ENCODE data around the gene TUT4. TPM values are rescaled to one million over a fixed set of nuclear protein-coding genes. Genes with fewer than 3 reads are reported as not detected.

The TUT4 gene
- total and polyA plus RNA-seq, 2 experiments from 2014 or later = 69.9 to 116 TPM

- TF ChIP-seq, protein P1, sequence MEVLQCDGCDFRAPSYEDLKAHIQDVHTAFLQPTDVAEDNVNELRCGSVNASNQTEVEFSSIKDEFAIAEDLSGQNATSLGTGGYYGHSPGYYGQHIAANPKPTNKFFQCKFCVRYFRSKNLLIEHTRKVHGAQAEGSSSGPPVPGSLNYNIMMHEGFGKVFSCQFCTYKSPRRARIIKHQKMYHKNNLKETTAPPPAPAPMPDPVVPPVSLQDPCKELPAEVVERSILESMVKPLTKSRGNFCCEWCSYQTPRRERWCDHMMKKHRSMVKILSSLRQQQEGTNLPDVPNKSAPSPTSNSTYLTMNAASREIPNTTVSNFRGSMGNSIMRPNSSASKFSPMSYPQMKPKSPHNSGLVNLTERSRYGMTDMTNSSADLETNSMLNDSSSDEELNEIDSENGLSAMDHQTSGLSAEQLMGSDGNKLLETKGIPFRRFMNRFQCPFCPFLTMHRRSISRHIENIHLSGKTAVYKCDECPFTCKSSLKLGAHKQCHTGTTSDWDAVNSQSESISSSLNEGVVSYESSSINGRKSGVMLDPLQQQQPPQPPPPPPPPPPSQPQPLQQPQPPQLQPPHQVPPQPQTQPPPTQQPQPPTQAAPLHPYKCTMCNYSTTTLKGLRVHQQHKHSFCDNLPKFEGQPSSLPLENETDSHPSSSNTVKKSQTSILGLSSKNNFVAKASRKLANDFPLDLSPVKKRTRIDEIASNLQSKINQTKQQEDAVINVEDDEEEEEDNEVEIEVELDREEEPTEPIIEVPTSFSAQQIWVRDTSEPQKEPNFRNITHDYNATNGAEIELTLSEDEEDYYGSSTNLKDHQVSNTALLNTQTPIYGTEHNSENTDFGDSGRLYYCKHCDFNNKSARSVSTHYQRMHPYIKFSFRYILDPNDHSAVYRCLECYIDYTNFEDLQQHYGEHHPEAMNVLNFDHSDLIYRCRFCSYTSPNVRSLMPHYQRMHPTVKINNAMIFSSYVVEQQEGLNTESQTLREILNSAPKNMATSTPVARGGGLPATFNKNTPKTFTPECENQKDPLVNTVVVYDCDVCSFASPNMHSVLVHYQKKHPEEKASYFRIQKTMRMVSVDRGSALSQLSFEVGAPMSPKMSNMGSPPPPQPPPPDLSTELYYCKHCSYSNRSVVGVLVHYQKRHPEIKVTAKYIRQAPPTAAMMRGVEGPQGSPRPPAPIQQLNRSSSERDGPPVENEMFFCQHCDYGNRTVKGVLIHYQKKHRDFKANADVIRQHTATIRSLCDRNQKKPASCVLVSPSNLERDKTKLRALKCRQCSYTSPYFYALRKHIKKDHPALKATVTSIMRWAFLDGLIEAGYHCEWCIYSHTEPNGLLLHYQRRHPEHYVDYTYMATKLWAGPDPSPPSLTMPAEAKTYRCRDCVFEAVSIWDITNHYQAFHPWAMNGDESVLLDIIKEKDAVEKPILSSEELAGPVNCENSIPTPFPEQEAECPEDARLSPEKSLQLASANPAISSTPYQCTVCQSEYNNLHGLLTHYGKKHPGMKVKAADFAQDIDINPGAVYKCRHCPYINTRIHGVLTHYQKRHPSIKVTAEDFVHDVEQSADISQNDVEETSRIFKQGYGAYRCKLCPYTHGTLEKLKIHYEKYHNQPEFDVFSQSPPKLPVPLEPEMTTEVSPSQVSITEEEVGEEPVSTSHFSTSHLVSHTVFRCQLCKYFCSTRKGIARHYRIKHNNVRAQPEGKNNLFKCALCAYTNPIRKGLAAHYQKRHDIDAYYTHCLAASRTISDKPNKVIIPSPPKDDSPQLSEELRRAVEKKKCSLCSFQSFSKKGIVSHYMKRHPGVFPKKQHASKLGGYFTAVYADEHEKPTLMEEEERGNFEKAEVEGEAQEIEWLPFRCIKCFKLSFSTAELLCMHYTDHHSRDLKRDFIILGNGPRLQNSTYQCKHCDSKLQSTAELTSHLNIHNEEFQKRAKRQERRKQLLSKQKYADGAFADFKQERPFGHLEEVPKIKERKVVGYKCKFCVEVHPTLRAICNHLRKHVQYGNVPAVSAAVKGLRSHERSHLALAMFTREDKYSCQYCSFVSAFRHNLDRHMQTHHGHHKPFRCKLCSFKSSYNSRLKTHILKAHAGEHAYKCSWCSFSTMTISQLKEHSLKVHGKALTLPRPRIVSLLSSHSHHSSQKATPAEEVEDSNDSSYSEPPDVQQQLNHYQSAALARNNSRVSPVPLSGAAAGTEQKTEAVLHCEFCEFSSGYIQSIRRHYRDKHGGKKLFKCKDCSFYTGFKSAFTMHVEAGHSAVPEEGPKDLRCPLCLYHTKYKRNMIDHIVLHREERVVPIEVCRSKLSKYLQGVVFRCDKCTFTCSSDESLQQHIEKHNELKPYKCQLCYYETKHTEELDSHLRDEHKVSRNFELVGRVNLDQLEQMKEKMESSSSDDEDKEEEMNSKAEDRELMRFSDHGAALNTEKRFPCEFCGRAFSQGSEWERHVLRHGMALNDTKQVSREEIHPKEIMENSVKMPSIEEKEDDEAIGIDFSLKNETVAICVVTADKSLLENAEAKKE (CRISPR knock-in tag; IDR thresholded peaks at IDR 0.05) = no peak
- no peak for TF ChIP-seq REST (IDR thresholded peaks at IDR 0.05; ENCODE audit: unreplicated experiment)
- TF ChIP-seq ZNF114 (CRISPR knock-in tag; IDR thresholded peaks at IDR 0.05) = no peak
- TF ChIP-seq JUNB (IDR thresholded peaks at IDR 0.05; ENCODE audit: unreplicated experiment) = no peak
Observed at GRCh38 chr1:52532731-52533327, 20.1 kb downstream of the TUT4 start (continued).

DNA sequence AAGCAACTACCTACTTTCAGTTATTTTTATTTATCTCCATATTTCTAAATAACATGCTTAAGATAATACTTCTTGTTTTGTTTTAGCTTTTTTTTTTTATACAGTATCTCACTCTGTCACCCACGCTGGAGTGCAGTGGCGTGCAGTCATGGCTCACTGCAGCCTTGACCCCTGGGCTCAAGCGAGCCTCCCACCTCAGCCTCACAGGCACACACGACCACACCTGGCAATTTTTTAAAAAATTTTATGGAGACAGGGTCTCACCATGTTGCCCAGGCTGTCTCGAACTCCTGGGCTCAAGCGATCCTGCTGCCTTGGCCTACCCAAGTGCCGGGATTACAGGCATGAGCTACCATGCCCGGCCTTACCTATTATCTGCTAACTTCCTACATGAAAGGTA is 20.6 kb downstream of the TUT4 start:
- Histone ChIP-seq H3K36me3 (ENCODE audit: insufficient read depth) (no peaks in the 10 kb centered on the region), H3K27me3 (ENCODE audit: insufficient read depth) (no peaks in the 10 kb centered on the region), H3K4me3 (no peak overlapping the region), H3K4me1 (ENCODE audit: insufficient read depth) (no peaks in the 10 kb centered on the region), H3K4me2 (no peak overlapping the region), H3K27ac (ENCODE audit: low read depth) (no peak overlapping the region), H3K79me2 (replicated peaks; ENCODE audit: insufficient read depth) (peaks cover 99% of the 10 kb centered on the region), H3F3A (replicated peaks; ENCODE audit: low read depth) (no peaks in the 10 kb centered on the region), H4K20me1 (replicated peaks; ENCODE audit: insufficient read depth) (peaks cover 11% of the 10 kb centered on the region; the same call in 1 of the 2 replicates), H2AFZ (no peak overlapping the region), H3K9me2 (ENCODE audit: insufficient read depth) (no peaks in the 10 kb centered on the region)
- H3K4me3 Mint-ChIP-seq = no peak overlapping the region
- ATAC-seq (no peak), DNase-seq (ENCODE audit: low spot score) (no peak)
- H3K27ac Mint-ChIP-seq = no peak overlapping the region
- H3K9me3 Mint-ChIP-seq = peaks cover 11% of the 10 kb centered on the region
- H3K27me3 Mint-ChIP-seq (ENCODE audit: insufficient read depth, low read depth, poor library complexity) = no peaks in the 10 kb centered on the region
- H3K36me3 Mint-ChIP-seq (ENCODE audit: low read depth) = peaks cover 13% of the 10 kb centered on the region; the same call in 2 of the 3 replicates
- no peaks in the 10 kb centered on the region; the same call in 2 of the 3 replicates for H3K4me1 Mint-ChIP-seq
- TF ChIP-seq, protein P2, sequence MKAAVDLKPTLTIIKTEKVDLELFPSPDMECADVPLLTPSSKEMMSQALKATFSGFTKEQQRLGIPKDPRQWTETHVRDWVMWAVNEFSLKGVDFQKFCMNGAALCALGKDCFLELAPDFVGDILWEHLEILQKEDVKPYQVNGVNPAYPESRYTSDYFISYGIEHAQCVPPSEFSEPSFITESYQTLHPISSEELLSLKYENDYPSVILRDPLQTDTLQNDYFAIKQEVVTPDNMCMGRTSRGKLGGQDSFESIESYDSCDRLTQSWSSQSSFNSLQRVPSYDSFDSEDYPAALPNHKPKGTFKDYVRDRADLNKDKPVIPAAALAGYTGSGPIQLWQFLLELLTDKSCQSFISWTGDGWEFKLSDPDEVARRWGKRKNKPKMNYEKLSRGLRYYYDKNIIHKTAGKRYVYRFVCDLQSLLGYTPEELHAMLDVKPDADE (IDR thresholded peaks at IDR 0.05) = no peak
- TF ChIP-seq EZH2 (IDR thresholded peaks at IDR 0.05; ENCODE audit: low read depth, unreplicated experiment) (no peak), JUNB (IDR thresholded peaks at IDR 0.05; ENCODE audit: unreplicated experiment) (no peak), CREB1 (CRISPR knock-in tag; IDR thresholded peaks at IDR 0.05; ENCODE audit: low read depth) (no peak), EZH2phosphoT487 (IDR thresholded peaks at IDR 0.05; ENCODE audit: unreplicated experiment) (no peak)

All from GM23338 (cell line).